OCI-LY7 (cell line): ENCODE data around the gene HSBP1L1. TPM values are rescaled to one million over a fixed set of nuclear protein-coding genes. Genes with fewer than 3 reads are reported as not detected.

Experiments used
- Bru-seq: library from RNA; stranded (reverse); fragments of 400-500 nt; gene quantifications from one replicate; lab custom pipeline; 2021; lab: Mats Ljungman, UMichigan
- BruChase-seq, 2 experiments: library from RNA; stranded (reverse); fragments of 400-500 nt; gene quantifications; one replicate each; lab custom pipeline; 2021; lab: Mats Ljungman, UMichigan
- BruUV-seq: library from RNA; stranded (reverse); fragments of 400-500 nt; replicated peaks from 2 replicates; lab custom pipeline; 2021; lab: Mats Ljungman, UMichigan
- CTCF ChIA-PET: fragments of 300-600 bp; sonication (Branson Sonifier 250); formaldehyde crosslinking; loops from one replicate; lab custom pipeline; 2022; ENCODE audit warnings: antibody characterized with exemption; ENCODE audit not compliant: unreplicated experiment; lab: Charles Lee
- POLR2A ChIA-PET: fragments of 300-600 bp; sonication (Branson Sonifier 250); formaldehyde crosslinking; loops from one replicate; lab custom pipeline; 2022; ENCODE audit warnings: antibody characterized with exemption; lab: Charles Lee
- DNase-seq: peaks from one replicate; pipeline ENCODE4 v3.0.0-alpha.2; 2015; ENCODE audit warnings: low spot score
- H2AFZ ChIP-seq: fragments of 200-600 bp; sonication (generic), shearing (Covaris generic); 2 replicates; pipeline ENCODE4 v1.6.1; 2014; ENCODE audit warnings: mild to moderate bottlenecking, antibody characterized with exemption, low read length, moderate library complexity
- H3K27ac ChIP-seq: fragments of 200-600 bp; sonication (generic); 2 replicates; pipeline ENCODE4 v1.5.1; 2014; ENCODE audit warnings: mixed run types, low read depth, mild to moderate bottlenecking, moderate library complexity, low read length, inconsistent platforms; ENCODE audit not compliant: poor library complexity, severe bottlenecking
- H3K36me3 ChIP-seq: fragments of 200-600 bp; sonication (generic); 2 replicates; pipeline ENCODE4 v1.6.1; 2014; ENCODE audit warnings: mild to moderate bottlenecking, antibody characterized with exemption, low read length, moderate library complexity, mixed read lengths; ENCODE audit not compliant: insufficient read depth
- H3K4me1 ChIP-seq: fragments of 200-600 bp; sonication (generic); 2 replicates; pipeline ENCODE4 v1.5.1; 2014; ENCODE audit warnings: mild to moderate bottlenecking, low read length; ENCODE audit not compliant: insufficient read depth, poor library complexity, severe bottlenecking
- H3K4me2 ChIP-seq: fragments of 200-600 bp; sonication (generic); 2 replicates; pipeline ENCODE4 v1.6.1; 2014; ENCODE audit warnings: mild to moderate bottlenecking, low read length
- H3K4me3 ChIP-seq: fragments of 200-600 bp; sonication (generic); 2 replicates; pipeline ENCODE4 v1.5.1; 2014; ENCODE audit warnings: mild to moderate bottlenecking, low read depth, low read length; ENCODE audit not compliant: poor library complexity, severe bottlenecking
- H3K79me2 ChIP-seq: fragments of 200-600 bp; sonication (generic); 2 replicates; pipeline ENCODE4 v1.6.1; 2016; ENCODE audit warnings: low read depth, mild to moderate bottlenecking, low read length, moderate library complexity, mixed read lengths; ENCODE audit not compliant: insufficient read depth
- H3K9me2 ChIP-seq: fragments of 200-600 bp; sonication (generic); 2 replicates; pipeline ENCODE4 v1.6.1; 2016; ENCODE audit warnings: mild to moderate bottlenecking, low read length, mixed read lengths; ENCODE audit not compliant: insufficient read depth
- H3K9me3 ChIP-seq: fragments of 200-600 bp; sonication (generic); 2 replicates; pipeline ENCODE4 v1.6.1; 2014; ENCODE audit warnings: mild to moderate bottlenecking, mixed run types, low read length, mixed read lengths
- H4K20me1 ChIP-seq: fragments of 200-600 bp; sonication (generic); 2 replicates; pipeline ENCODE4 v1.6.1; 2014; ENCODE audit warnings: mild to moderate bottlenecking, antibody characterized with exemption, low read length, moderate library complexity, mixed read lengths; ENCODE audit not compliant: insufficient read depth
- CTCF ChIP-seq: fragments of 200-600 bp; sonication (generic); conservative IDR thresholded peaks from 2 replicates; pipeline ENCODE4 v1.5.1; 2014; ENCODE audit warnings: mild to moderate bottlenecking, antibody characterized with exemption, low read length, moderate library complexity, mixed read lengths
- EZH2phosphoT487 ChIP-seq: fragments of 200-600 bp; sonication (generic); IDR thresholded peaks from 2 replicates; pipeline ENCODE4 v1.6.1; 2018; ENCODE audit warnings: low read depth, borderline replicate concordance, mild to moderate bottlenecking, mixed run types, antibody characterized with exemption, low read length, moderate library complexity, mixed read lengths
- intact Hi-C: fragments of 100-400 bp; cut with micrococcal nuclease; formaldehyde crosslinking; loops from one replicate; pipeline ENCODE4 v1.10.0; 2022; ENCODE audit not compliant: unreplicated experiment
- long read RNA-seq: library from polyadenylated mRNA; stranded (forward); transcript quantifications from one replicate; pipeline ENCODE4 v2.0.0, GENCODE V29; 2022
- total RNA-seq, 2 experiments: library from RNA; depleted of rRNA in 1 of 2; stranded (reverse); fragments of >200 nt in 1 of 2; shearing (Covaris generic) in 1 of 2; gene quantifications; 2 replicates each; pipeline ENCODE4 v1.2.3, GENCODE V29; 2014 to 2022

Gene HSBP1L1
- total RNA-seq (2014; rRNA removed; shearing (Covaris generic)) (not detected in 2 replicates), total RNA-seq (2022) (not detected in 2 replicates), Bru-seq, nascent RNA (percentile 13 among the genes with signal in this experiment), BruChase-seq, experiment 1, labeled RNA remaining after a 6-hour chase (percentile 16 among the genes with signal in this experiment), BruChase-seq, experiment 2, labeled RNA remaining after a 2-hour chase (not detected)
- long read RNA-seq: 0 reads

GRCh38 chr18:79964330-79965118 is at the start of gene HSBP1L1:
Gene HSBP1L1, plus strand, starts transcription at chr18:79964643. Its CDS starts 93 bp downstream, at chr18:79964736.
- H3K4me2 ChIP-seq: peak within 1 kb of the TSS; percentile 55
- H4K20me1 ChIP-seq: no peaks in the 10 kb centered on the region
- intact Hi-C loops: no loop called here
- H3K9me3 ChIP-seq: no peaks in the 10 kb centered on the region
- H3K27ac ChIP-seq: no peak within 1 kb of the TSS
- H3K9me2 ChIP-seq: no peaks in the 10 kb centered on the region
- no peaks in the 10 kb centered on the region for H3K36me3 ChIP-seq
- no peaks in the 10 kb centered on the region for H3K79me2 ChIP-seq
- ChIA-PET CTCF (no interaction called here), POLR2A (no interaction called here)
- H3K4me3 ChIP-seq: peak within 1 kb of the TSS; percentile 43
- BruUV-seq: no TSS peak
- H3K4me1 ChIP-seq: peaks cover 27% of the 10 kb centered on the region
- no peak within 1 kb of the TSS for H2AFZ ChIP-seq
- DNase-seq: peak; percentile 38
- 0 out of 2 replicates have a peak, but pooled peaks have one; percentile 21 for TF ChIP-seq CTCF
- TF ChIP-seq EZH2phosphoT487: no peak

- no TSS peak for BruUV-seq
- Histone ChIP-seq H3K4me1 (no peaks in the 10 kb centered on the region), H3K4me3 (no peak overlapping the region), H3K9me3 (no peaks in the 10 kb centered on the region), H2AFZ (no peak overlapping the region), H3K36me3 (no peaks in the 10 kb centered on the region), H3K4me2 (no peak overlapping the region), H3K79me2 (no peaks in the 10 kb centered on the region), H3K27ac (no peak overlapping the region), H3K9me2 (no peaks in the 10 kb centered on the region), H4K20me1 (no peaks in the 10 kb centered on the region)
- TF ChIP-seq EZH2phosphoT487 (no peak), CTCF (no peak)
- ChIA-PET POLR2A (no interaction called here), CTCF (no interaction called here)
- intact Hi-C loops: no loop called here
- DNase-seq: no peak
These were observed 49.0 kb upstream of the HSBP1L1 start for GRCh38 chr18:79915161-79916127.
